GM19239 (cell line): Measurements from ENCODE around the gene DPP6.

Experiments used
- DNase-seq: peaks from one replicate; pipeline ENCODE4 v3.0.0; 2011; ENCODE audit warnings: low spot score; ENCODE audit not compliant: insufficient read length
- FAIRE-seq: peaks from 2 replicates; lab custom pipeline; 2011; peaks lifted over from hg19 to GRCh38; lab: Jason Lieb, UNC

Gene DPP6

DNA sequence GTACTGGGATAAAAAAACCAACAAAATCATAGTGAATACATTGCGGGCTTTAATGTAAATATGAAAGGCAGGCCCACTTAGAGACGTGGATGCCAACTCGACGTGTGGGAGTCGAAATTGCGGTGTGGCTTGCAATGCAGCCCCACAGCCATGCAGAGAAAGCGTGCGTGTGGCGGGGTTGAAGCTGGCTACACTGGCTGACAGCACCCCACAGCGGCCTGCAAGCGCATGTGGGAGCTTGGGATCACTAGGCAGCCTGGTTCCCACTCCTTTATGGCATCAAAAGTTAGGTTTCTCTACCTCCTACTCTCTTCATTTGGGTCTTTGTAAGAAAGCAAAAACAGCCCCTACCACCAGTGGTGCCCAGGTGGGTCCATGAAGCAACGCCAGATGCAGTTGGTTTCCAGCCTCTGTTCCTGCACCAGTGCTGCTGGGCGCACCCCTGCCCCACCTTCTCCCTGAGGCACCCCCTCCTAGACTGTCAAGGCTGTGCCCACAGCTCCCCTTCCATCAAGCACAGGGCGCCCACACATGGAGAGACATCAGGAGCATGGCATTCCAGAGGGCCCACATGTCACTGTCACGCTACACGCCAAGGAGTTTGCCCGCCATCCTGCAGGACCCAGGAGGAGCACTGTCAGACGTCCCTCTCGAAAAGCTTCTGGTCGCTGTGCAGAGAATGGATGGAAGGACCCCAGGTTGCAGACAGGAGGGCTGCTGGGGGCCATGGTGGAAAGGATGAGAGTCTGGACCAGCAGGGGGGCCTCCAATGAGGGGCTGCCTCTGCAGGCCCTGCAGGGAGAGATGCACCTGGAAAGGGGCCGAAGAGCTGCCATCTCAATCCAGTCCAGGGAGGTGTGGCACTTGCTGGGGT, 807.8 kb downstream of the DPP6 start:
- FAIRE-seq, result no peak
- DNase-seq, result no peak

DNA sequence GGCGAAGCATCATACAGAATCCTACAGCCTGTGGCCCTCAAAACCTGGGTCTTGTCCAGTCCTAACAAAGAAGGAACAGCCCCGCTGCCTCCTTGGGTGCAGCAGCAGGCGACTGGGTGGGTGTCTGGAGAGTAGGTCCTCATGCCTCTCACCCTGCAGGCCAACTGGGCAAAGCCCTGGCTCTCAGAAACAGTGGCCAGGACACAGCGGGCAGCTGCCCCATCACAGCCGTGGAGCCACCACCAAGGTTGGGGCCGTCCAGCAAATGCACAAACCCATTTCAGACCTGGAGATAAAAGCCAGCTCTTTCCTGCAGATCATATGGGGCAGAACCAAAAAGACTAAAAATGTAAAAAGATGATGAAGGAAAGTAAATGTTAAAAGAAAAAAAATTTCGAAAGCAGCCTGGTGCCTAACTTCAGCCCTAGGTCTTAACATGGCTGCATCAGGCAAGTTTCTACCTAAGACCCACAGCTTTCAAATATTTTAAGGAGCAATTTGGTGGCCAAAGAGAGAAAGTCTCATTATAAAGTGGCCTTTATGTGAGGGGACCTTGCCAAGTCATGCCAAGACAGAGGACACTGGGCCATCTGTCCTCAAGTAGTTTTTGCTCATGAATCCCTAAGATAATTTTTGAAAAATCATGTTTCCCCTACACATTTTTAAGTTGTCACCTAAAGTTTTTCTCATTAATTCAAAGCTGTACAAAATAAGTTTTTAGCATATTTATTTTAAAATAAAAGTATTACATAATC, 808.6 kb downstream of the DPP6 start:
- no peak for FAIRE-seq
- DNase-seq, result no peak

DNA sequence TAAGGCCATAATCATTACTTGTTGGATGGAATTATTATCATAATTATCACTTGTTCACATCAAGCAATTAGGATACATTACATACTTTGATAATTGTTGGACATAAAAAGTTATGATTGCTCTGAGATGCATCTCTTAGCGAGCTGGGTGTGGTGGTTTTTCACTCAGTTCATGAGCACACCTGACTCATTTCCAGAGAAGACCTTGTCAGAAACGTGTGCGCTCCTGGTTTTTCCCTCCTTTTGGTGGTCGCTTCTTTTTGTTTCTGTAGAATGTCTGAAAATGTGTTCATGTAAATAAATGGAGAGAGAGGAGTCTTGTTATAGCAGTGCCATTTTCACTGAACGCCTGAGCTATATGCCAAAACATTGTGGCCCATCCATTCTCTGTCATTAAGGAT, 809.4 kb downstream of the DPP6 start:
- DNase-seq (no peak), FAIRE-seq (no peak)

DNA sequence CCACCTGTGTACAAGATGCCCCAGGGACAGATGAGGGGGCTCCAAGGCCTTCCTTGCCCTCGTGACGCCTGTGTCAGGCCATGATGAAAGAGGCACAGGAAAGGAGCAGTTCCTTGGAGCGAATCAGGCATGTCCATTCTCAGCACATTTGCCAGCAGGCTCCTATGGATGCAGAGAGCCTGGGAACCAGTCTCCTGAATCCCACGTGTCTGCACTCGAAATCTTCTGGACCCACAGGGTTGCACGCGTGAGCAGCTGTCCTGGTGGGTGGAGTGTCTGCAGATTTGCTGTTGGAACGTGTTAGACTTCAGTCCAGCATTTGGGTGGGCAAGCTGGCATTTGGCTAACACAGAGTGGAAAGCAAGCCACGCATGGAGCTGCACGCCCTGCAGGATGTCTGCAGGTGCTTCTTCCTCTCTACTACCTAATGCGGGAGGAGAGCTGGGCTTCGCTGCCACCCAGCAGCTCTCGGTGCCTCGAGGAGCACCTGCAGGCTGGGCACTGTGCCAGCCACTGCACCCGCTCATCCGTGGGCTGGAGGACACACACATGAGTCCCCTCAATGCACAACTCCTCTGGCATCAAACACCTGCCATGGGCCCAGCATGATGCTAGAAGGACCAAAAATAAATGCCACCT, 810.1 kb downstream of the DPP6 start:
- DNase-seq, result no peak
- FAIRE-seq, result no peak

DNA sequence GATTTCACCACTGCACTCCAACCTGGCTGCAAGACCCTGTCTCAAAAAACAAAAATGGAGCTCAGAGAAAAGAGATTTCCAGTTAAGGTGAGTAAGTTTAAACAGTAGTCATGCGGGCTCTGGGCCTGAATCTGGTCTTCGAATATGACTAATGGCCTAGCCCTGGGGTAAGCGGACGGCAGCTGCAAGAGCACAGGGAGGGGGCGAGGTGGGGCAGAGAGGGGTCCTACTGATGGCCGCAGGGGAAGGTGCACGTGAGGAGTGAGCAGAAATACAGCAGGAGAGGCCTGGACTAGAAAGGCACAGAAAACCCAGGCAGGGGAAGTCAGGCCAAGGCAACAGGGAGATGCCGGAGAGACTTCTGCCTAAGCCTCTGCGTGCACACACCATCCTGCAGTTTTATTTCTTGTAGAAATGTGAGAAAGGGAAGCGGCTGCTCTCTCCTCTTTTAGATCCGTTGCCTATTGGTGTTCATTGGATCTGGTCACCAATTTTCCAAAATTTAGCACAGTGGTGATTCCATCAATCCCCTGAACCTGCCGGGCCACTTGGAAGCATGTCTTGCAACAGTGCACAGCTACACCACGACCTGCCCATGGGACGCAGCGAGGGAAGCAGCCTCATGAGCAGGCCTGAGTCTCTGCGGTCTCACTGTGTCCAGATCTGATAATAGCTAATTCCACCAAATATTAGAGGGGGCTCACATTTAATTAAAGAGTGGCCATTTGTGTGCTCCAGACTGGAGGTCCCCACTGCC, 811.7 kb downstream of the DPP6 start:
- FAIRE-seq, result no peak
- DNase-seq, result no peak

DNA sequence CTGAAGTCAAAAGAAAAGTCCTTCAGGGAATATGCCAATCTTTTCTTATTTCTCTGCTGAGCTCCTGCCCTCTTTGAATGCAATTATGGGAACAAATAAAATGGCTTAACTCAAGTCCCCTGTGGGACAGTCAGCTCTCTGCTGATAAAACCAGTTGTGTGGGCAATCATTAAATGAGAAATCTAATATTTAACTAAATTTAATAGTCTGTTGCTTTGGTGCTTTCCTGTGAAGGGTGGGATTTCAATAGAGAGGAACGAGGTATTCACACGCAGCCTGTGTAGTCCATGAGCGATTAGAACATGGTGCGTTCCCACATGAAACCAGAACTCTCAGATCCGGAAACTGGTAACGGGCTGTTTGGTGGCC, 812.3 kb downstream of the DPP6 start:
- no peak for FAIRE-seq
- no peak for DNase-seq

DNA sequence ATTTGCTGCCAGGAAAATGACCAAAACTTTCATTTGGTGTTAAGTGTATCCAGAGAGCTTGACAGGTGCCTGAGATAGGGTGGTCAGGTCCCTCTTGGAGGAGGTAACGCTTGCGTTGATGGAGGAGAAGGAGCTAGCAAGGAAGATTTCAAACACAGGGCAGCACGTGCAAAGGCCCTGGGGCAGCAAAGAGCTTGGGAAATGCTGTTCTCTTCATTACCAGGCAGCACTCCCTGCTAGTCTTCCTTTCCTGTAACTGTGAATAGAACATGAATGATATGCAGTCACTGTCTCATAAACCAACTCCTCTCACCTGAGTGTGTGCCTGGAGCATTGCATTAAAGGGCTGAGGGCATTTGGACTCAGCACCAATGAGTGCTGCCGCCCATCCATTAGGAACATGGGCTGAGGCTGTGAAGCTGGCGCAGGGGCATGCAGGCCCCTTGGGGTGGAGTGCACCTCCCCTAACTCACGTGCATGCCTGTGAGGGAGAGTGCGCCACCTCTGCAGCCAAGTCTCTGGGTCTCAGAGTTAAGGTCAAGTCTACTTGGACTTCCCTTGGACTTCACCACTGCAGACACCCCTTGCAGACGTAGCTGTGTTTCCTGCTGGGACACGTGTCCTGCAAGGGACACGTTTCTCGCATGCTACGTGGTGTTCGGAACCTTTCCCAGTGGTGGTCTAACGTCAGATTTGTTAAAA, 813.9 kb downstream of the DPP6 start:
- DNase-seq (no peak), FAIRE-seq (no peak)

DNA sequence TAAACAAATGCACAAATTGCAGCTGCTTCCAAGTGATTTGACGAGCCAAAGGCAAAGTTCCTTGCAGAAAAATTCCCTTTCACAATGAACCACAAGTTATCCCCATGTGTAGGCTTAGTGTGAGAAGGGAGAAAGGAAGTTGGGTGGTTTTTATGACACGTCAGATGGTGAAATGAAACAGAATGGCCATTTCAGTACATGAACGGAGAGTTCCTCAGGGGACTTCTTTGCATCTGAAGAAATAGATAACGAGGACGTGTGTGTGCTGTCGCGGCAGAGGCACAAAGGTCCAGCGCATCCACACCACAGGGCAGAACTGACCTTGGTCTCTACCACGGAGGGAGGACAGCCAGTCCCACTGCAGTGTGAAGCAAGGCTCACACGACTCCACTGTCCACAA, 814.9 kb downstream of the DPP6 start:
- DNase-seq (no peak), FAIRE-seq (no peak)

DNA sequence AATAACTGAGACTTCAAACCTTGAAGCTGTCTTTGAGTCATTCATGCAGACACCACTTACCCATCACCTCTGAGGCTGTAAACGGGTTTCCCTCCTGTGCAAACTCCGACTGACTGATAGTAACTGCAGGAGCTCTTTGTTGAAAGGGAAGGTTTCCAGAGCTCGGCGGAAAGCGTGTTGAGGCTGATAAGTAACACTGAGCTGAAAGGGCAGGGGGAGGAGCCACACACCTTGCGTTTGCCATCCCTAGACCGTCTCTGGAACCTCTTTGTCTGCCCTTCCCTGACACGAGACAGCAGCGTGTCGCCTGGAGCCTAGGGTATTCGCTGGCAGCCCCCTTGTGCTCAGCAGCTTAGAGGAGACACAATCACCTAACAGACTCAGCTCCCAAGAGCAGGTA, 816.7 kb downstream of the DPP6 start:
- FAIRE-seq (no peak), DNase-seq (no peak)

DNA sequence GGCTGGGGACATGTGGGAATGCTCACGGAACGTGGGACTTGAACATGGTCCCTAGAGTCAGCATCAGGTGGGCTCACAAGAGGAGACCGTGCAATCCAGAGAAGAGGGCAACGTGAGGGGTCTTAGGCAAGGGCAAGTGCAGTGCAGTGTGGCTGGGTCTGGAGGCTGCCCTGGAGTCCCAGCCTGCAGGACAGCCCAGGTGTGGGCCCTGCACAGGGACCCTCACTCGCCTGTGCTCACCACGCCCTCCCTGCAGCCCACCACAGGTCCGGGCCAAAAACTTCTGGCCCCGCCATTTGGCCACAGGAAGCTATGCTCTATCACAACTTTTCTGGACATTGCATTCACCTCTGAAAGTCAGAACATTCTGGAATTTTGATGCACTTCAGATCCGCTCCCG, 817.2 kb downstream of the DPP6 start:
- no peak for DNase-seq
- FAIRE-seq, result no peak

DNA sequence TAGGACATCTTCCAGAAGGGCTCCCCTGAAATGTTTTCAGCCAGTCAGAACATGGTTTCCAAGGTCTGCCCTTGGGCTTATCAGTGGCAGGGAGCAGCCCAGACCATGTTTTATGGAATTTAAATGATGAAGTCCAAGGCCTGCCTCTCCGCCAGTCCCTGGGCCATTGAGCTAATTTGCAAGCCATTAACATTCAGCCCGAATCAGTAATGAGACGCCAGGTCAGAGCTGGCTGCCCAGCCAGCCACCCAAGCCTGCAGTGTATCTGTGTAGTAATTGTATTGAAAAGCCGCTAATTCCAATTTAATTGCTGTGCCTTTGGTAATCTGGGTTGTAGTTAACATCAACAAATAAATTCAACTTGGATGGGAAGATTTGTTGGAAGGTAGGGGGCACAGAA, 819.3 kb downstream of the DPP6 start:
- no peak for DNase-seq
- FAIRE-seq, result no peak

DNA sequence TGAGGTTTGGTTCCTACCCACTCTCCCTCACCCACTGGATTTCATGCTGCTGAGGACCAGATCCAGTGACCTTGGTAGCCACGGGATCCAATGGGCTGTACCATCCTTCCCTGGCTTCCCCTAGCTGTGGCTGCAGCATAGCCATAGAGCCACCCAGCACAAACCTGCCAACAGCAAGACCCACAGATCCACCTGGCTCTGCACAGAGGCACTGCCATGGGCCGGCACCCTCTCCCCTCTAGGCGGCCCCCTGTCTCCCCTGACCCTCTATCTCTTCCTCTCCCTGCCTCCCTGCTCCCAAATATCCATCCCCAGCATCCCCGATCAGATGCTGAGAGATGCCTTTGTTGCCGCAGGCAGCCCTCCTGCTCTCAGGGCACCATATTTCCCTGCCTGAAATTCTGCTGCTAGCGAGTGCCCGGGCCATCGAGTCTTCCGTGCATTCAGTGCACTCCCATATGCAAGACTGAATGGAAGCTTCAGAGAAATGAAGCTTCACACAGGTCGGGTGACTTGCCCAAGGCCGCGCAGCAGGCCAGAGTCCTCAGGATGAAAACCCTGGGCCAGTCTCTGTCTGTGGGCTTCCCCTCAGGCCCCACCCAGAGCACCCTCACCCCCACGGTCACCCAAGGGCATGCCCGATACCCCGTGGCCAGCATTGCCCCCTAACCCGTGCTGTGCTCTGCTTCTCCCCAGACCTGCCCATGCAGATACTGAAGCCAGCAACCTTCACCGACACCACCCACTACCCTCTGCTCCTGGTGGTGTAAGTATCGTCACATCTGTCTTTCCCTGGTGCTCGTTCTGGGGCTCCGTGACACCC, 819.9 kb downstream of the DPP6 start:
- no peak for DNase-seq
- FAIRE-seq, result no peak

DNA sequence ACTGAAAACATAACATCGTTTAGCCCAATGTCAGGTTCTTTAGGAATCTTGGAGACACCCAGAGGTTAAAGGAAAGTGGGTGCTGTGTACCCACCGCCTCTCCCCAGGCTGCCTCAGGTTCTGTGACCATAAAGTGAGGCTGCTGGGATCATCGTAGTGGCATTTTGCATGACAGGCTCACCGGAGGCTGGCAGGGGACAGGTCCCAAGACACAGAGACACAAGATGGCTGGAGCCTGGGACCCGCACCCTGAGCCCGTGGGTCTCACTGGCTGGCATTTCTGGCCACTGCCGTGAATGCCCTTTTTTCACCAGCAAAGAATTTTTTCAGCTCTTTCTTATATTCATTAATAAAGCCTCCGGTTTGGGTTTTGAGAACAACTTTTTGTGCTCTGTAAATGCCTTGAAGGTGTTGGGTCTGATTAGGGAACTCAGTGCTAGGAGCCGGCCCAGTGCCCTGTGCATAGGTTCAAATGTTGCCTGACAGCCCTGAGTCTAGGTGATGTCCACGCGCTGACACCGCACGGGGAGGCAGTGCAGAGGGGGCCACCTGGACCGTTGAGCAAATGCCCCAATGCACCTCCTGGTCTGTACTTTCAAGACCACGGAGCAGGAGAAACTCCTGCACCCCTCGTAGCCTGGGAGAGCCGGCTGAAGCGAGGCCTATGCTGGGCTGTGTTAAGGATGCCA, 820.8 kb downstream of the DPP6 start:
- DNase-seq, result no peak
- FAIRE-seq, result no peak

DNA sequence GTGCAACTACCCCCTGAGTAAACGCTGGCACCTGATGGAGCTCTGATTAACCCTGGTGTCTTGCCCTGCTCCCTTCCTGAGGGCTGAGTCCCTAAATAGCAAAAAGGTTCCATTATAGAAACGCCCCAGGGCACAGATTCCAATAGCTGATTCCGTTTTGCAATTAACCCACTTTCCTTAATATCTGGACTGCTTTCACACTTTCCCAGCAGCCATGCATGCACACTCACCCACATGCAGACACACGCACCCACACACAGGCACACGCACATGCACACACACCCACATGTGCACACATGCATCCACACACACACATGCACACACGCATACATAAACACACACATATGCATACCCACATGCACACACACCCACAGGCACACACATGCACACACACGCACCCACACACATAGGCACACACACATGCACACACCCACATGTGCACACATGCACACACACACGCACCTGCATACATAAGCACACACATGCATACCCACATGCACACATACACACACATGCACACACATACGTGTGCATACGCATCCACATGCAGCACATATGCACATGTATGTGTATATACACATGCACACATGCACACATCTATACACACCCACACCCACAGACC, 821.4 kb downstream of the DPP6 start:
- no peak for FAIRE-seq

DNA sequence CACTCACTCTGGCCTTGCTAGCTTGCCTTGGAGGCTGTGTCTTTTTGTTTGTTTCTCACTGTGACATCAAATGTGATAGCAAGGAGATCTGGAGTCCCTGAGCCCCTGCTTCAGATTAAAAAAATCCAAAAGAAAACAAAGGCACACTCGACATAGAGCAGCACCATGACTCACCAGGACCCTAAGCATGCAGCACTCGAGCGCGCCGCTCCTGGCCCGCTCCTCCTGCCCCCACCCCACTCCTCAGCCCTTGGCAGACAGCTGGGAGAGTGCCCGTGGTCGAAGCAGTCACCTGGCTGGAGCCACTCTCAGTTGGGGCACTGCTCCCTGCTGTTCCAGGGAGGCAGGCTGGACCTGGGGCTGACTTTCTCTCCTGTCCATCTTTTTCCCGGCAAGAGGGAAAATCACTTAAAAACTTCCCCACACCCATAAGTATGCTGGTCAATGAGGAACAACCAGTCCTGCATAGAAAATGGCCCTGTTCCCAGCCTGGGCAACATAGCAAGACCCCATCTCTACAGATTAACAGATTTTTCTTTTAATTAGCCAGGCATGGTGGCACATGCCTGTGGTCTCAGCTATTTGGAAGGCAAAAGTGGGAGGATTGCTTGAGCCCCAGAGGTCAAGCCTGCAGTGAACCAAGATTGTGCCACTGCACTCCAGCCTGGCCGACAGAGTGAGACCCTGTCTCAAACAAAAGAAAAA, 822.4 kb downstream of the DPP6 start:
- DNase-seq, result no peak
- FAIRE-seq, result no peak

More for the DNA sequence above, 821.4 kb downstream of the DPP6 start:
- no peak for DNase-seq

DNA sequence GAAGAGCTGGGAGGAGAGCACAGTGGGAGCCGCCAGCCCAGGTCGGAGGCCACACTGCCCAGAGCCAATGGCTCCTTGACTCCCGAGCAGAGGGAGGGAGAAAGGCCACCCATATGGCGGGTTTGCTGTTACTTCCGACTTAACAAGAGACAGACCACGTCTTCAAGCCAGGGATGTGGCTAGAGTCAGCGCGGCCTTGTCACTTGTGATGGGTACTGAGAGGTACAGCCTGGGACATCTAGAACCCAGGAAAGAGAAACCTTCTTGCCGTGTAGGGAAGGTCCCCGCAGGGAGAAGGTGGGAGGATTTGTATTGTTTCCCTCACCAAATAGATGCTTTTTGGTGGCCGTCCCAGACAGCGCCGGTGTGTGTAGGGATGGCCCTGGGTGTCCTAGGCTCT, 823.1 kb downstream of the DPP6 start:
- DNase-seq (no peak), FAIRE-seq (no peak)

DNA sequence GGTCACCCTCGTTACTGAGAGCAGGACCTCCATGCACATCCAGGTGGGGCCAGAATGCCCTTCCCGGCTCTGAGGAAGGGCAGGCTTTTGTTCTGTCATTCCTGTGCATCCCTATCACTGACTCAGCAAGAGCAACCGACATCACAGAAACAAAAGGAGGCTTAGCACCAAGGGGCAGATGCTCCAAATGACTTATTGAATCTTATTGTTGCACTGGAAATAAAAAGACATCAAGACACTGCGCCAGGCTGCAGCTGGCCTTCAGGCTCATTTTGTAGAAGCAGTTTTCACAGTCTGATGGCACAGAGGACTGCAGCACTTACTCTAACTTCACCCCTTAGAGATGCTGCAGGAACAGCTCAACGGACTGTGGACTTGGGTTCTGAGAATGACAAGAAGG, 824.3 kb downstream of the DPP6 start:
- FAIRE-seq (no peak), DNase-seq (no peak)
